Tibial nerve (tissue), 4 donors: Measurements from ENCODE around the gene SELENOS.

Experiments
- EP300 ChIP-seq, 2 donors: sonication (generic); formaldehyde crosslinking; IDR thresholded peaks; one replicate each; pipeline ENCODE4 v1.6.1; 2017; ENCODE audit warnings: antibody characterized with exemption in 2 of 2, mild to moderate bottlenecking in 1 of 2
- POLR2A ChIP-seq, 2 donors: fragments of 450-650 bp; IDR thresholded peaks; one replicate each; pipeline ENCODE4 v1.6.1; 2017; ENCODE audit warnings: antibody characterized with exemption in 2 of 2, mild to moderate bottlenecking in 2 of 2, moderate library complexity in 2 of 2
- TF ChIP-seq, protein P1 (sequence below), 5 experiments: fragments of 200-600 bp in 3 of 5; fragments of 450-650 bp in 2 of 5; sonication (generic) in 3 of 5; IDR thresholded peaks; one replicate each; pipeline ENCODE4 v1.5.1; 2016 to 2019; ENCODE audit warnings: antibody characterized with exemption in 5 of 5, mild to moderate bottlenecking in 3 of 5, moderate library complexity in 2 of 5

DNA sequence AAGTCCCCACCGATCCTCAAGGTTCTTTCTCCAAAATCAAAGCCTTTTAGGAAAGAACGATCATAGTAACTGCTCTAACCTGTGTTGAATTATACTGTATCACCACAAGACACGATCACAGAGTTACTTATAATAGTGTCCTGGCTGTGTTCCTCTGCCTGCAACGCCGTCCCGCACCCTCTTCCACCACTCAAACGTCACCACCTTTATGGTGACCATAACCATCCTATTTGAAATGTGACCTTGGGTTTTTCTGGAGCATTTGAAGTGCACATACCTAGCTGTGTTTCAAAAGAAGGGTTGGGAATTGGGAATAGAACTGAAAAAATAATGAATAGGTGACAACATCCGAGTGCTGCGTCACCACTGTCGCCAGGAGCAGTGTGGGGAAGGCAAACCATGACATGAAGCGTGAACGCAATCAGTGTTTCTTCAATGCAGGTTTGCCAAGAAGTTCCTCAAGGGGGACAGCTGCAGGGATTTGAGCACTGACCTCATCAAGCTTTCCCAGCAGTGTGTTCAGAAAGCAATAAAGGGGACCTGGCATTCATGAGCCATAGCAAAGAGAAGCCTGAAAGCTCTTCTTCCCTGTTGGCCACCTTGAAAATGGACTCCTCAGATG, 769 bp upstream of the SELENOS start:
- TF ChIP-seq, protein P1, sequence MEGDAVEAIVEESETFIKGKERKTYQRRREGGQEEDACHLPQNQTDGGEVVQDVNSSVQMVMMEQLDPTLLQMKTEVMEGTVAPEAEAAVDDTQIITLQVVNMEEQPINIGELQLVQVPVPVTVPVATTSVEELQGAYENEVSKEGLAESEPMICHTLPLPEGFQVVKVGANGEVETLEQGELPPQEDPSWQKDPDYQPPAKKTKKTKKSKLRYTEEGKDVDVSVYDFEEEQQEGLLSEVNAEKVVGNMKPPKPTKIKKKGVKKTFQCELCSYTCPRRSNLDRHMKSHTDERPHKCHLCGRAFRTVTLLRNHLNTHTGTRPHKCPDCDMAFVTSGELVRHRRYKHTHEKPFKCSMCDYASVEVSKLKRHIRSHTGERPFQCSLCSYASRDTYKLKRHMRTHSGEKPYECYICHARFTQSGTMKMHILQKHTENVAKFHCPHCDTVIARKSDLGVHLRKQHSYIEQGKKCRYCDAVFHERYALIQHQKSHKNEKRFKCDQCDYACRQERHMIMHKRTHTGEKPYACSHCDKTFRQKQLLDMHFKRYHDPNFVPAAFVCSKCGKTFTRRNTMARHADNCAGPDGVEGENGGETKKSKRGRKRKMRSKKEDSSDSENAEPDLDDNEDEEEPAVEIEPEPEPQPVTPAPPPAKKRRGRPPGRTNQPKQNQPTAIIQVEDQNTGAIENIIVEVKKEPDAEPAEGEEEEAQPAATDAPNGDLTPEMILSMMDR (IDR thresholded peaks at IDR 0.05), result no peak
- TF ChIP-seq POLR2A (IDR thresholded peaks at IDR 0.05), result no peak
- TF ChIP-seq EP300 (IDR thresholded peaks at IDR 0.05), result no peak
